H9 (cell line): Measurements from ENCODE around the gene SDF2. TPM values are rescaled to one million over a fixed set of nuclear protein-coding genes. Genes with fewer than 3 reads are reported as not detected.

ENCODE experiments used
- DNase-seq: peaks from one replicate; pipeline ENCODE4 v3.0.0-alpha.2; 2017
- H2AFZ ChIP-seq: one replicate; pipeline ENCODE4 v1.6.1; 2013; ENCODE audit warnings: mild to moderate bottlenecking, low read length, control low read depth, moderate library complexity
- H2AK5ac ChIP-seq: 2 replicates; pipeline ENCODE4 v1.6.1; 2013; ENCODE audit warnings: low read length, control low read depth, mixed read lengths; ENCODE audit not compliant: insufficient read length
- H2BK120ac ChIP-seq: one replicate; pipeline ENCODE4 v1.6.1; 2013; ENCODE audit warnings: low read depth, mild to moderate bottlenecking, low read length, control low read depth, inconsistent platforms; ENCODE audit not compliant: poor library complexity, severe bottlenecking
- H2BK12ac ChIP-seq: 2 replicates; pipeline ENCODE4 v1.6.1; 2013; ENCODE audit warnings: low read length, control low read depth, mixed read lengths, low read depth; ENCODE audit not compliant: insufficient read length
- H2BK15ac ChIP-seq: 2 replicates; pipeline ENCODE4 v1.6.1; 2013; ENCODE audit warnings: low read depth, low read length, control low read depth
- H2BK20ac ChIP-seq: one replicate; pipeline ENCODE4 v1.6.1; 2013; ENCODE audit warnings: low read depth, mild to moderate bottlenecking, low read length, control low read depth, inconsistent platforms; ENCODE audit not compliant: poor library complexity, severe bottlenecking
- H2BK5ac ChIP-seq: 2 replicates; pipeline ENCODE4 v1.6.1; 2013; ENCODE audit warnings: low read length, control low read depth, mixed read lengths; ENCODE audit not compliant: insufficient read length
- H3K14ac ChIP-seq: 2 replicates; pipeline ENCODE4 v1.6.1; 2013; ENCODE audit warnings: low read length, control low read depth; ENCODE audit not compliant: insufficient read depth
- H3K18ac ChIP-seq: 2 replicates; pipeline ENCODE4 v1.6.1; 2013; ENCODE audit warnings: low read depth, mild to moderate bottlenecking, mixed read lengths, low read length, control low read depth; ENCODE audit not compliant: insufficient read length
- H3K23ac ChIP-seq: 2 replicates; pipeline ENCODE4 v1.6.1; 2013; ENCODE audit warnings: low read length, control low read depth, mixed read lengths, low read depth; ENCODE audit not compliant: insufficient read length
- H3K23me2 ChIP-seq: 2 replicates; pipeline ENCODE4 v1.6.1; 2013; ENCODE audit warnings: low read depth, mild to moderate bottlenecking, mixed read lengths, low read length, control low read depth; ENCODE audit not compliant: insufficient read length, poor library complexity, severe bottlenecking
- H3K27ac ChIP-seq: 2 replicates; pipeline ENCODE4 v1.5.1; 2013; ENCODE audit warnings: low read length, control low read depth, mixed read lengths, low read depth; ENCODE audit not compliant: insufficient read length
- H3K27me3 ChIP-seq: 2 replicates; pipeline ENCODE4 v1.6.1; 2013; ENCODE audit warnings: low read length, control low read depth, inconsistent platforms; ENCODE audit not compliant: insufficient read depth
- H3K4ac ChIP-seq: 2 replicates; pipeline ENCODE4 v1.6.1; 2013; ENCODE audit warnings: low read depth, mild to moderate bottlenecking, control low read depth, inconsistent platforms, low read length, moderate library complexity
- H3K4me1 ChIP-seq: 2 replicates; pipeline ENCODE4 v1.6.1; 2013; ENCODE audit warnings: low read length, control low read depth, inconsistent platforms; ENCODE audit not compliant: insufficient read depth
- H3K4me2 ChIP-seq: 2 replicates; pipeline ENCODE4 v1.6.1; 2013; ENCODE audit warnings: low read length, control low read depth, mixed read lengths; ENCODE audit not compliant: insufficient read length, insufficient read depth
- H3K56ac ChIP-seq: 2 replicates; pipeline ENCODE4 v1.6.1; 2013; ENCODE audit warnings: low read depth, mild to moderate bottlenecking, mixed read lengths, low read length, control low read depth; ENCODE audit not compliant: insufficient read length
- H3K79me1 ChIP-seq: 2 replicates; pipeline ENCODE4 v1.6.1; 2013; ENCODE audit warnings: low read depth, mild to moderate bottlenecking, moderate library complexity, low read length, control low read depth, inconsistent platforms; ENCODE audit not compliant: insufficient read depth, poor library complexity, severe bottlenecking
- H3K79me2 ChIP-seq: 2 replicates; pipeline ENCODE4 v1.6.1; 2013; ENCODE audit warnings: low read length, control low read depth, inconsistent platforms; ENCODE audit not compliant: insufficient read depth
- H3K9ac ChIP-seq: 2 replicates; pipeline ENCODE4 v1.6.1; 2013; ENCODE audit warnings: low read length, control low read depth, mixed read lengths; ENCODE audit not compliant: insufficient read length; ENCODE audit errors: extremely low read depth
- H3K9me3 ChIP-seq: one replicate; pipeline ENCODE4 v1.6.1; 2013; ENCODE audit warnings: low read depth, low read length, inconsistent platforms; ENCODE audit not compliant: control insufficient read depth
- H3T11ph ChIP-seq: one replicate; pipeline ENCODE4 v1.6.1; 2013; ENCODE audit warnings: mild to moderate bottlenecking, low read length, control low read depth, inconsistent platforms
- H4K20me1 ChIP-seq: one replicate; pipeline ENCODE4 v1.6.1; 2013; ENCODE audit not compliant: control insufficient read depth, insufficient read length, insufficient read depth
- H4K5ac ChIP-seq: 2 replicates; pipeline ENCODE4 v1.6.1; 2013; ENCODE audit warnings: low read depth, mild to moderate bottlenecking, mixed read lengths, low read length, control low read depth; ENCODE audit not compliant: insufficient read length
- H4K8ac ChIP-seq: replicated peaks from 2 replicates; pipeline ENCODE4 v1.6.1; 2013; ENCODE audit warnings: low read length, control low read depth, mixed read lengths, low read depth; ENCODE audit not compliant: insufficient read length
- H4K91ac ChIP-seq: 2 replicates; pipeline ENCODE4 v1.6.1; 2013; ENCODE audit warnings: low read depth, mild to moderate bottlenecking, moderate library complexity, mixed read lengths, low read length, control low read depth; ENCODE audit not compliant: insufficient read length
- H3K27ac Mint-ChIP-seq, 3 experiments: 2 replicates in 2 of 3; 3 replicates in 1 of 3; pipeline ENCODE4 v1.8.0; 2020 to 2021; ENCODE audit warnings: mixed read lengths in 3 of 3, mild to moderate bottlenecking in 1 of 3, moderate library complexity in 1 of 3
- H3K27me3 Mint-ChIP-seq: 2 replicates; pipeline ENCODE4 v1.8.0; 2021; ENCODE audit warnings: low read depth, mild to moderate bottlenecking, moderate library complexity, mixed read lengths
- H3K36me3 Mint-ChIP-seq, 3 experiments: 2 replicates in 2 of 3; 3 replicates in 1 of 3; pipeline ENCODE4 v1.8.0; 2020 to 2021; ENCODE audit warnings: low read depth in 3 of 3, mixed read lengths in 3 of 3; ENCODE audit not compliant: insufficient read depth in 1 of 3
- H3K4me1 Mint-ChIP-seq, 2 experiments: 2 replicates each; pipeline ENCODE4 v1.8.0; 2020; ENCODE audit warnings: mixed read lengths in 2 of 2
- H3K4me3 Mint-ChIP-seq, 2 experiments: 2 replicates in 1 of 2; 3 replicates in 1 of 2; pipeline ENCODE4 v1.8.0; 2020 to 2021; ENCODE audit warnings: mild to moderate bottlenecking in 2 of 2, mixed read lengths in 2 of 2, moderate library complexity in 1 of 2
- H3K9me3 Mint-ChIP-seq, 2 experiments: 2 replicates in 1 of 2; 3 replicates in 1 of 2; pipeline ENCODE4 v1.8.0; 2020; ENCODE audit warnings: mild to moderate bottlenecking in 2 of 2, mixed read lengths in 2 of 2, moderate library complexity in 1 of 2
- CTCF ChIP-seq: fragments of 200-600 bp; sonication (generic); conservative IDR thresholded peaks from 3 replicates; pipeline ENCODE4 v1.8.0; 2021; ENCODE audit warnings: antibody characterized with exemption, mild to moderate bottlenecking
- WGBS: extraction: QIAGEN DNeasy Blood & Tissue Kit; methylation state at CpG from one replicate; pipeline ENCODE4 v1.1.7; 2013; ENCODE audit warnings: missing lambda C conversion rate, low lambda C conversion rate, mixed read lengths; ENCODE audit not compliant: insufficient read length; ENCODE audit errors: extremely low coverage; 5-methylcytosine and 5-hydroxymethylcytosine counted together
- total RNA-seq: library from RNA; stranded (reverse); gene quantifications from 2 replicates; pipeline ENCODE4 v1.2.1, GENCODE V29; 2021

Gene SDF2
- total RNA-seq, 1 experiment from 2014 or later = 40.2 TPM

GRCh38 chr17:28599311-28600184 is 62.2 kb downstream of the SDF2 start:
- no peak overlapping the region for H3K27ac ChIP-seq
- peaks cover 12% of the 10 kb centered on the region for H3K23me2 ChIP-seq
- no peak overlapping the region for H3K56ac ChIP-seq
- H3K23ac ChIP-seq = no peak overlapping the region
- peak overlapping the region; percentile 94 to 97 for H3K4me3 Mint-ChIP-seq
- H3K79me2 ChIP-seq = no peaks in the 10 kb centered on the region; the same call in 1 of the 2 replicates
- H2AFZ ChIP-seq = peak overlapping the region; percentile 42
- H3K27ac Mint-ChIP-seq = peak overlapping the region in 2 of 3 experiments; percentile 62 to 86; a peak in 5 of 7 replicates
- H3K4me1 ChIP-seq = no peaks in the 10 kb centered on the region
- H3K4me2 ChIP-seq = peak overlapping the region; percentile 74
- H3K79me1 ChIP-seq = no peaks in the 10 kb centered on the region
- H3K4me1 Mint-ChIP-seq = peaks cover 16 to 21% of the 10 kb centered on the region in 2 experiments
- no peak overlapping the region for H3K4ac ChIP-seq
- no peak overlapping the region for H2AK5ac ChIP-seq
- DNase-seq = peak; percentile 63
- no peak overlapping the region for H4K8ac ChIP-seq
- no CpG with 5 or more reads among the region's 40 CpGs for WGBS
- no peak overlapping the region for H4K5ac ChIP-seq
- H2BK5ac ChIP-seq = no peak overlapping the region
- no peak overlapping the region for H2BK15ac ChIP-seq
- no peak overlapping the region for H3T11ph ChIP-seq
- no peak overlapping the region for H2BK12ac ChIP-seq
- no peak overlapping the region for H2BK20ac ChIP-seq
- H3K18ac ChIP-seq = no peak overlapping the region
- TF ChIP-seq CTCF = no peak
- H3K9me3 ChIP-seq = no peaks in the 10 kb centered on the region
- H3K27me3 Mint-ChIP-seq = no peaks in the 10 kb centered on the region
- no peak overlapping the region for H4K91ac ChIP-seq
- no peaks in the 10 kb centered on the region; a peak in 1 of 5 replicates for H3K9me3 Mint-ChIP-seq
- H3K36me3 Mint-ChIP-seq = peaks cover 6 to 24% (median 23%) of the 10 kb centered on the region in 3 experiments; a peak in 6 of 7 replicates
- no peaks in the 10 kb centered on the region for H3K27me3 ChIP-seq
- peak overlapping the region; percentile 52 for H3K14ac ChIP-seq
- H4K20me1 ChIP-seq = no peaks in the 10 kb centered on the region
- H3K9ac ChIP-seq = peak overlapping the region; percentile 68
- no peak overlapping the region for H2BK120ac ChIP-seq
